ENCODE results near the gene GPR17. TPM values are rescaled to one million over a fixed set of nuclear protein-coding genes. Genes with fewer than 3 reads are reported as not detected.
A peak's percentile ranks its signal among the peaks of the same experiment; 100 is the strongest.

The GPR17 gene
- total RNA-seq, 8 experiments from 2014 or later = 0.27 to 1.7 (median 0.45) TPM; not detected in 1

- H3K4me1 ChIP-seq (replicated peaks in 1 of 2) = peaks cover 10 to 11% of the 10 kb centered on the region in 2 donors
- in situ Hi-C loops (cut with MboI; ENCODE audit: low pct_unique_long_range_greater_than_20kb in 2 of 9, low sequenced_read_pairs in 9 of 9, unreplicated experiment in 9 of 9) = no loop called here
- 100% methylated on average over 1 of the region's 17 CpGs; no CpG with 5 or more reads in 8 of the 10 experiments for WGBS, 10 experiments
Measured at GRCh38 chr2:127634626-127635379, 11.2 kb upstream of the GPR17 start.

DNA sequence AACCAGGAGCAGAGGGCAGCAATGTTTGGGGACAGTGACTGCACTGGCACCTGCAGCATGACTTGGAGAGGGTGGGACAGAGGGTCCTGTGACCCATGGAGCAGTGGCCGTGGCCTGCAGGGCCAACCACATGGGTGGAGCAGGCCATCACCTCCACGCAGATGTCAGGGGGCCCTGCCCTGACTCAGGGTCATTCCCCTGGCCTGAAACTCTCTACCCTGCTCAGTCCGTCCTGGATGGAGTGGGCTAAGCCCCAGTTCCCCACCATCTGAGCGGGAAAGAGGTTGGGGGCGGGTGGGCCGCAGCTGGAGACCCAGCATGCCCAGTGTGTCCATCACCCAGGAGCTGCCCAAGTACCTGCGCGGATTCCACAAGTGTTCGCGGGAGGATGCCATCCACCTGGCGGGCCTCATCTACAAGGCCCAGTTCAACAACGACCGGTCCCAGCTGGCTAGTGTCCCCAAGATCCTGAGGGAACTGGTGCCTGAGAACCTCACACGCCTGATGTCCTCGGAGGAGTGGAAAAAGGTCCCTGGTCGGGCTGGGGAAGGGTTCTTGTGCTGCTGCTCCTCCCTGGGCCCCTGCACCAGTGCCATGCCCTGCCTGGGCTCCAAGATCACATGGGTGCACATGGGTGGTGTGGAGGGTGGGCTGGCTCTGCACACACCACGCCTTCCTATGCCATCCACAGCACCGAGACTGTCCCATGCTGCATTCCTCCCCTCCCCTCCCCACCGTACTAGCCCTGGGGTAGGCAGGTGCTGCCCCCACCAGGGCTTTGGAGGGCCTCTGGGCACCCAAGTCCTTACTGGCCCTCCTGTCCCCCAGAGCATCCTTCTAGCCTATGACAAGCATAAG, 10.3 kb upstream of the GPR17 start:
- no peak for ATAC-seq (replicated peaks in 6 of 8)
- in situ Hi-C loops (cut with MboI; ENCODE audit: low pct_unique_long_range_greater_than_20kb in 2 of 9, low sequenced_read_pairs in 9 of 9, unreplicated experiment in 9 of 9) = no loop called here

More at GRCh38 chr2:127634626-127635379, 11.2 kb upstream of the GPR17 start:
- ATAC-seq (replicated peaks in 6 of 8) = no peak
- no peak overlapping the region for H3K27ac ChIP-seq
- H3K4me3 ChIP-seq = no peak overlapping the region

GRCh38 chr2:127636248-127637235, 9.4 kb upstream of the GPR17 start:
- in situ Hi-C loops (cut with MboI; ENCODE audit: low pct_unique_long_range_greater_than_20kb in 2 of 9, low sequenced_read_pairs in 9 of 9, unreplicated experiment in 9 of 9) = no loop called here
- ATAC-seq (replicated peaks in 6 of 8) = peak in 3 of 8 experiments; percentile 62 to 69 (median 62)
- Histone ChIP-seq H3K27ac (no peak overlapping the region), H3K4me3 (no peak overlapping the region), H3K4me1 (replicated peaks in 1 of 2) (peaks cover 15 to 19% of the 10 kb centered on the region in 2 donors)
- 90 to 100% methylated on average over 1 to 2 of the region's 33 CpGs; no CpG with 5 or more reads in 8 of the 10 experiments for WGBS, 10 experiments

More for the DNA sequence above, 10.3 kb upstream of the GPR17 start:
- no peak overlapping the region for H3K4me3 ChIP-seq
- peaks cover 15 to 19% of the 10 kb centered on the region in 2 donors for H3K4me1 ChIP-seq (replicated peaks in 1 of 2)
- WGBS, 10 experiments = 82 to 100% methylated on average over 1 to 8 of the region's 19 CpGs; no CpG with 5 or more reads in 8 of the 10 experiments
- H3K27ac ChIP-seq = no peak overlapping the region

DNA sequence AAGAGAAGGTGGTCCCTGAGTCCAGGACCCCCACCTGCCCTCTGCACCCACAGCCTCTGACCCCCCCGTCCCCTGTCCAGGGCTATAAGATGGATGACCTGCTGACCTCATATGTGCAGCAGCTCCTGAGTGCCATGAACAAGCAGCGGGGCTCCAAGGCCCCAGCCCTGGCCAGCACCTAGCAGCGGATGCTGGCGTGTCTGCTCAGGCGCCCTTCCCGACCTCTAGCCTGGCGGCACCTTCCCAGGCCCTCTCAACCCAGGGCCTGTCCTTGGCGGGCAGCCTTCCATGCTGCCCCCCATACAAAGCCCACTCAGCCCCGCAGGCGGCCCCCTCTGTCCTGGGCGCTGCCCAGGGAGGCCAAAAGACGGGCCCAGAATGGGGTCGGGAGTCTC, 8.7 kb upstream of the GPR17 start:
- no peak overlapping the region for H3K27ac ChIP-seq
- WGBS, 10 experiments = no CpG with 5 or more reads among the region's 13 CpGs
- peaks cover 15 to 19% of the 10 kb centered on the region in 2 donors for H3K4me1 ChIP-seq (replicated peaks in 1 of 2)
- no peak overlapping the region for H3K4me3 ChIP-seq
- in situ Hi-C loops (cut with MboI; ENCODE audit: low pct_unique_long_range_greater_than_20kb in 2 of 9, low sequenced_read_pairs in 9 of 9, unreplicated experiment in 9 of 9) = no loop called here
- no peak for ATAC-seq (replicated peaks in 6 of 8)

- 20 to 50% (median 40%) methylated on average over 1 of the region's 8 CpGs; no CpG with 5 or more reads in 7 of the 10 experiments for WGBS, 10 experiments
- in situ Hi-C loops (cut with MboI; ENCODE audit: low pct_unique_long_range_greater_than_20kb in 2 of 9, low sequenced_read_pairs in 9 of 9, unreplicated experiment in 9 of 9) = no loop called here
- ATAC-seq (replicated peaks in 6 of 8) = peak; percentile 5 to 36 (median 18)
- H3K4me1 ChIP-seq (replicated peaks in 1 of 2) = peaks cover 15 to 19% of the 10 kb centered on the region in 2 donors
- no peak overlapping the region for H3K27ac ChIP-seq
- H3K4me3 ChIP-seq = no peak overlapping the region
Measured at GRCh38 chr2:127637725-127638252, 8.2 kb upstream of the GPR17 start.

DNA sequence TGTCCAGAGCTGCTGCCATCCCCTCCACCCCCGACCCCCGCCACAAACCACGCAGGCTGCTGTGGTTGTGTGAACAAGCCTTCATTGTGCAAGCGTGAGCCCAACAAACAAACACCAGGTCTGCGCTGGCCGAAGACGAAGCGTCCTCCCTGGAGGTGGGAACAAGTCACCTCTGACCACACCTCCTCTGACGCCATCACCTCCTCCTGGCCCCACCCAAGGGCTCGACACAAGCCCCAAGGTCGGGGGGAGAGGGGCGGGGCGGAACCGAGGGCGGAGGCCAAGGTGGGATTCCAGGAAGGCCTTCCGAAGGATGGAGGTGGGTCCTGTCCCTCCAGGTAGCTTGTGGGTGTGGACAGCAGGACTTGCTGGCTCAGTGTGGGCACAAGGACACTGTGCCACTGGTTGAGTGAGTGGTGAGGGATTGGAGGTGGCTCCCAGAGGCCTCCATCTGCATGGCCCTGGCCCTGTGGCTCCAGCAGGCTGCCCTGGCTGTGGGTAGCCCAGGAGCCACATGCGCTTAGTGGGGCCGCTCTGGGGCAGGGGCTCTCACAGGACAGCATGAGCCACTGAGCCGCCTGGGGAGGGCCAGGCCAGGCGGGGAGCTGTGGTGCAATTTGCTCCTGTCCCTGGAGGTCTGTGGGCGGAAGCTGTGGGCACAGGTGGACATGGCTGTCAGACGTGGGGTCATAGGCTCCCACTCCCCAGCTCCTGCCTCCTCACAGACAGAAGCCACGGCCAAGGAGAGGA, 7.4 kb upstream of the GPR17 start:
- H3K4me3 ChIP-seq = no peak overlapping the region
- no peak for ATAC-seq (replicated peaks in 6 of 8)
- in situ Hi-C loops (cut with MboI; ENCODE audit: low pct_unique_long_range_greater_than_20kb in 2 of 9, low sequenced_read_pairs in 9 of 9, unreplicated experiment in 9 of 9) = no loop called here
- H3K27ac ChIP-seq = no peak overlapping the region
- peaks cover 15 to 19% of the 10 kb centered on the region in 2 donors for H3K4me1 ChIP-seq (replicated peaks in 1 of 2)
- WGBS, 10 experiments = 100% methylated on average over 1 to 2 of the region's 23 CpGs; no CpG with 5 or more reads in 8 of the 10 experiments

DNA sequence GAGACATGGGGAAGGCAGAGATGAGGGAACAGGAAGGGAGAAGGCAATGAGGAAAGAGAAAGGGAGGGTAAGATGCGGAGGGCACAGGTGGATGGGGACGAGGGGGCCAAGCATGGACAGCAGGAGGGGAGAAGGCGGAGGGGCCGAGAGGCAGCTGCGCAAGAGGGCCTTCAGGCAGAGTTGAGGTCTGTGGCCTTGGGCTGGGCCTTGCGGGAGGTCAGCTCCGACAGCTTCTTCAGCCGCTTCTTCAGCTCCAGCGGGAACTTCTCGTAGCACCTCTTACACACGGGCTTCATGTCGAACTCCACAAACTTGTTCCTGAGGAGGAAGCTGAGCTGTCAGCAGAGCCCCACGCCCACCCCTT, 6.9 kb upstream of the GPR17 start:
- in situ Hi-C loops (cut with MboI; ENCODE audit: low pct_unique_long_range_greater_than_20kb in 2 of 9, low sequenced_read_pairs in 9 of 9, unreplicated experiment in 9 of 9) = no loop called here
- Histone ChIP-seq H3K4me1 (replicated peaks in 1 of 2) (peaks cover 15 to 19% of the 10 kb centered on the region in 2 donors), H3K27ac (no peak overlapping the region), H3K4me3 (no peak overlapping the region)
- 90% methylated on average over 2 of the region's 13 CpGs; no CpG with 5 or more reads in 9 of the 10 experiments for WGBS, 10 experiments
- ATAC-seq (replicated peaks in 6 of 8) = no peak

DNA sequence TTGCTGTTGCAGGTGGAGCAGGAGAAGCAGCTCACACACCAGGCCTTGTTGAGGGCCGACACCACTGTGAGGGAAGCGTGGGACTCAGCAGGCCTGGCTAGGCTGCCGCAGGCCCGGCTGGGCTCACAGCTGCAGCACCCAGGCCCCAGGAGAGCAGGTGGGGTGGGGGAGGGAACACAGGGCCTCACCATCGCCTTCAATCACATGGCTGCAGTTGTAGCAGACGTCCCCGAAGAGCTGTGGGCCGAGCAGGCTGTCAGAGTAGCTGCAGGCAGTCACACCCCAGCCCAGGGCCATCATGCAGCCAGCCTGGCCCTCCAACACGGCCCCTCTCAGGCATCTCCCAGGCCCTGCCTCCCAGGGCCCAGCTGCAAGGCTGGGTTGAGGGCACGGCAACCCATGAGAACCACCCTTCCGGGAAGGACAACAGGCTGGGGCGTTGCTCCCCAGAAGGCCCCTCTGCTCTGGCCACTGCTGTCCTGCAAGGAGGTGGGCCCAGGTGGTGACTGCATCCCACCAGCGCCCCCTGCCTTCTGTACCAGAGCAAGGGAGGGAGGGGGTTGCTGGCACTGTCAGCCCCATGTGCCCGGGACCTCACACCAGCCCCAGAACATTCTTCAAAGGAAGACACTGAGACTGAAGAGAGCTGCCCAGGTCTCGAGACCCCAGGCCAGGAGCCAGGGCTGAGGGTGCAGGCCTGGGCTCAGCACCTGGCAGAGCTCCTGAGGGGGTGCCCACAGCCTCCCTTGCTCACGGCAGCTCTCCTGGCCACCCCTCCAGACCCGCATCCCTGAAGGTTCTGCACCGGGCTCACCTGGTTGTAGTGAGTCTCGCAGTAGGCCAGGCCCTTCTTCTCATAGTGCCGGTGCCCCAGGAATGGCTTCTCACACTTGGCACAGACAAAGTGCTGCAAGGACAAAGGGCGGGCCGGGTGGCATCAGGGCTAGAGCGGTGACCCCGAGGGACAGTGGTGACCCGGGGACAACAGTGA, 5.6 kb upstream of the GPR17 start:
- in situ Hi-C loops (cut with MboI; ENCODE audit: low pct_unique_long_range_greater_than_20kb in 2 of 9, low sequenced_read_pairs in 9 of 9, unreplicated experiment in 9 of 9) = no loop called here
- WGBS, 10 experiments = 25 to 40% methylated on average over 3 to 6 of the region's 25 CpGs; no CpG with 5 or more reads in 8 of the 10 experiments
- Histone ChIP-seq H3K4me3 (no peak overlapping the region), H3K4me1 (replicated peaks in 1 of 2) (peaks cover 16 to 27% of the 10 kb centered on the region in 2 donors), H3K27ac (peak overlapping the region in 1 of 2 donors; percentile 67)
- ATAC-seq (replicated peaks in 6 of 8) = peak; percentile 62 to 87 (median 78)

DNA sequence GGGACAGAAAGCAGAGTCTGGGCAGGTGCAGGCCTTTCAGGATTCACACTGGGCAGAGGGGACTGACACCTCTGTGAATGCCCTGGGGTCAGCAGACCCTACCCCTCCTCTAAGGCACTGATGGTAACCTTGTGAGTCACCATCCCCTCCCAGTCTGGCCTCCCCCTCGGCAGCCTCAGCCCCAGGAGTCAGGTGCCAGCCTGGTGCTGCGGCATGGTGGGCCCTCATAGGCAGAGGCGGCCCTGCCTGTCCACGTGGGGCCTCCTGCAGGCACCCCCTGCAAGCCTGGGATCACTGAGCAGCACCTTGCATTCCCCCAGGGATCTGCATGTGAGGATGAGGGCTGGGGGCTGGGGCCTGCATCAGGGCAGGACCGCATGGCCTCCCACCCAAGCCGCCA, 4.8 kb upstream of the GPR17 start:
- in situ Hi-C loops (cut with MboI; ENCODE audit: low pct_unique_long_range_greater_than_20kb in 2 of 9, low sequenced_read_pairs in 9 of 9, unreplicated experiment in 9 of 9) = no loop called here
- Histone ChIP-seq H3K4me1 (replicated peaks in 1 of 2) (peaks cover 23 to 34% of the 10 kb centered on the region in 2 donors), H3K27ac (no peak overlapping the region), H3K4me3 (no peak overlapping the region)
- WGBS, 10 experiments = 100% methylated on average over 1 to 2 of the region's 6 CpGs; no CpG with 5 or more reads in 8 of the 10 experiments
- ATAC-seq (replicated peaks in 6 of 8) = no peak

- in situ Hi-C loops (cut with MboI; ENCODE audit: low pct_unique_long_range_greater_than_20kb in 2 of 9, low sequenced_read_pairs in 9 of 9, unreplicated experiment in 9 of 9) = no loop called here
- Histone ChIP-seq H3K4me1 (replicated peaks in 1 of 2) (peaks cover 26 to 43% of the 10 kb centered on the region in 2 donors), H3K4me3 (no peak overlapping the region), H3K27ac (no peak overlapping the region)
- ATAC-seq (replicated peaks in 6 of 8) = no peak
- 80% methylated on average over 1 of the region's 25 CpGs; no CpG with 5 or more reads in 9 of the 10 experiments for WGBS, 10 experiments
Measured at GRCh38 chr2:127641846-127642507, 4.0 kb upstream of the GPR17 start.

Measured in motor neuron (in vitro differentiated cells).